Measurements from ENCODE around the gene APOC4. TPM values are rescaled to one million over a fixed set of nuclear protein-coding genes. Genes with fewer than 3 reads are reported as not detected.

The APOC4 gene
- total and polyA plus RNA-seq, 3 donors from 2014 or later = not detected

DNA sequence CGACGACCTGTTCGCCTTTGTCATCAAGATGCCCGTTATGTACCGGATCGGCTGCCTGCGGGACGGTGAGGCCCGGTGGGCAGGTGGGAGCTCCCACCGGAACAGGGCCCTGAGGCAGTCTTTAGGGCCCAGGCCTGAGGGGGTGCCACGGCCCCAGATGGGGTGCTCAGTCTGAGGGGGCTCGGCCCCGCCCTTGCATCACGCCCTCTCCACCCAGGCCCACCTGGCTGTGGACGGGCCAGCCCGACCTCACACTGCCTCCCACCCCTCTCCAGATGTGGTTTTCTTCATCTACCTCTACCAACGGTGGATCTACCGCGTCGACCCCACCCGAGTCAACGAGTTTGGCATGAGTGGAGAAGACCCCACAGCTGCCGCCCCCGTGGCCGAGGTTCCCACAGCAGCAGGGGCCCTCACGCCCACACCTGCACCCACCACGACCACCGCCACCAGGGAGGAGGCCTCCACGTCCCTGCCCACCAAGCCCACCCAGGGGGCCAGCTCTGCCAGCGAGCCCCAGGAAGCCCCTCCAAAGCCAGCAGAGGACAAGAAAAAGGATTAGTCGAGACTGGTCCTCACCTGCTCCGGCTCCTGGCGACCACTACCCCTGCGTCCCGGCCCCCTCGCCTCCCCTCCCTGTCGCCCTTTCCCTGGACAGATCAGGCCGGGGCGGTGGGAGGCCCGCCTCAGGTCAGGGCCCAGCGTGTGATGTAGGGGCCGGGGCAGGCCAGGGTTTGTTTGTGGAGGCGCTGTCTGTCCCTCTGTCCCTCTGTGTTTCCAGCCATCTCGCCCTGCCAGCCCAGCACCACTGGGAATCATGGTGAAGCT lies 50.5 kb downstream of the APOC4 start:
- Histone ChIP-seq H3K36me3 (ENCODE audit: low read depth, missing control alignments) (no peaks in the 10 kb centered on the region), H3K27me3 (no peaks in the 10 kb centered on the region), H3K27ac (no peak overlapping the region), H3K9me3 (no peaks in the 10 kb centered on the region), H3K4me1 (peaks cover 7% of the 10 kb centered on the region), H3K4me3 (no peak overlapping the region)
- no peak for TF ChIP-seq POLR2A (IDR thresholded peaks at IDR 0.05)
- TF ChIP-seq, protein P1, sequence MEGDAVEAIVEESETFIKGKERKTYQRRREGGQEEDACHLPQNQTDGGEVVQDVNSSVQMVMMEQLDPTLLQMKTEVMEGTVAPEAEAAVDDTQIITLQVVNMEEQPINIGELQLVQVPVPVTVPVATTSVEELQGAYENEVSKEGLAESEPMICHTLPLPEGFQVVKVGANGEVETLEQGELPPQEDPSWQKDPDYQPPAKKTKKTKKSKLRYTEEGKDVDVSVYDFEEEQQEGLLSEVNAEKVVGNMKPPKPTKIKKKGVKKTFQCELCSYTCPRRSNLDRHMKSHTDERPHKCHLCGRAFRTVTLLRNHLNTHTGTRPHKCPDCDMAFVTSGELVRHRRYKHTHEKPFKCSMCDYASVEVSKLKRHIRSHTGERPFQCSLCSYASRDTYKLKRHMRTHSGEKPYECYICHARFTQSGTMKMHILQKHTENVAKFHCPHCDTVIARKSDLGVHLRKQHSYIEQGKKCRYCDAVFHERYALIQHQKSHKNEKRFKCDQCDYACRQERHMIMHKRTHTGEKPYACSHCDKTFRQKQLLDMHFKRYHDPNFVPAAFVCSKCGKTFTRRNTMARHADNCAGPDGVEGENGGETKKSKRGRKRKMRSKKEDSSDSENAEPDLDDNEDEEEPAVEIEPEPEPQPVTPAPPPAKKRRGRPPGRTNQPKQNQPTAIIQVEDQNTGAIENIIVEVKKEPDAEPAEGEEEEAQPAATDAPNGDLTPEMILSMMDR (IDR thresholded peaks at IDR 0.05) = no peak
- intact Hi-C loops (cut with DNase I; ENCODE audit: low total_unique reads) = no loop called here
- WGBS, 2 donors = 86 to 91% methylated on average over 37 to 44 of the region's 44 CpGs
- DNase-seq = no peak

DNA sequence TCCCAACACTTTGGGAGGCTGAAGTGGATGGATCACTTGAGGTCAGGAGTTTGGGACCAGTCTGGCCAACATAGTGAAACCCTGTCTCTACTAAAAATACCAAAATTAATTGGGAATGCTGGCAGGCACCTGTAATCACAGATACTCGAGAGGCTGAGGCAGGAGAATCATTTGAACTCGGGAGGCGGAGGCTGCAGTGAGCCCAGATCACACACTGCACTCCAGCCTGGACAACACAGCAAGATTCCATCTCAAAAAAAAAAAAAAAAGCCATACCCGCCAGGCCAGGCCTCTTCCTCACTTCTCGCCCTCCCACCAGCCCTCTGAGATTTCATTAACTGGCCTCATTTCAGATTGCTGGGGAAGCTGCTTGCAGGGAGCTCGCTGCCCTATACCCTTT lies 51.5 kb downstream of the APOC4 start:
- TF ChIP-seq POLR2A (IDR thresholded peaks at IDR 0.05) = no peak
- TF ChIP-seq, protein P1 (IDR thresholded peaks at IDR 0.05) = no peak

DNA sequence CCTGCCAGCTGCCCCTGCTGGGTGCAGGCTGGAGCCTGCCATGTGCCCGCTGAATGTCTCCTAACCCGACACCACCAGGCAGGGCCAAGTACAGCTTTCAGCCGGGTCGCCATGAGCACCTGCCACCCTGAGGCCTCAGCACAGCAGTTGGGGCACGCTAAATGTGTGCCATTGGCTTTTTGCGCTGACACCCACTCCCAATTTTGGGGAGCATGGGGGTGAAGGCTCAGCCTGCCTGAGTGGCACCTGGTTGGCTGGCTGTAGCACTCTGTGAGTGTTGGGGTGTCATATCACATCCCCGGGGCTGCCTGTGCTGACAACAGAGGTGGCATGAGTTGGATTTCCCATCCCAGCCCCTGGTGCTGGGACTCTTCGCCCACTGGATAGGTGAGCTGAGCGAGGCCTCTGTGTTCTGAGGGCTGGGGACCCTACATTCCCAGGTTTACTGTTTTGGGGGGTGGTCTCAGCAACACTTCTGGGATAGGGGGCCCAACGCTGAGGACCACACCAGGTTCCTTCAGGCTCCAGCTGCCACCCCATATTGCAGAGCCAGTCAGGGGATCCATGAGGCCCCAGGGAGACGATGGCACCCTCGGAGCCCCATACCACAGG lies 52.0 kb downstream of the APOC4 start:
- WGBS, 2 donors = 90 to 95% methylated on average over 6 to 11 of the region's 12 CpGs
- Histone ChIP-seq H3K27me3 (no peaks in the 10 kb centered on the region), H3K36me3 (ENCODE audit: low read depth, missing control alignments) (no peaks in the 10 kb centered on the region), H3K4me1 (peaks cover 3% of the 10 kb centered on the region), H3K9me3 (no peaks in the 10 kb centered on the region), H3K27ac (no peak overlapping the region), H3K4me3 (no peak overlapping the region)
- intact Hi-C loops (cut with DNase I; ENCODE audit: low total_unique reads) = no loop called here
- TF ChIP-seq POLR2A (IDR thresholded peaks at IDR 0.05) = no peak
- TF ChIP-seq, protein P1 (IDR thresholded peaks at IDR 0.05) = no peak
- no peak for DNase-seq

More for the DNA sequence above, 51.5 kb downstream of the APOC4 start:
- Histone ChIP-seq H3K4me3 (no peak overlapping the region), H3K9me3 (no peaks in the 10 kb centered on the region), H3K27me3 (no peaks in the 10 kb centered on the region), H3K36me3 (ENCODE audit: low read depth, missing control alignments) (no peaks in the 10 kb centered on the region), H3K27ac (no peak overlapping the region), H3K4me1 (peaks cover 7% of the 10 kb centered on the region)
- no peak for DNase-seq
- intact Hi-C loops (cut with DNase I; ENCODE audit: low total_unique reads) = no loop called here
- 76 to 87% methylated on average over 6 of the region's 6 CpGs for WGBS, 2 donors

Other genes with a start within 250 kb of the APOC4 start
- gene CEACAM16, start 243.1 kb upstream of the APOC4 start, total RNA-seq = under 1 TPM in 1 of 2 donors, not detected in 1; 0.50 TPM
- not detected for gene CEACAM16, start 243.1 kb upstream of the APOC4 start, polyA plus RNA-seq (ENCODE audit: insufficient read depth, low read depth, low replicate concordance)
- 10 to 100 TPM; 31.7 to 38.1 TPM for gene BCL3, start 193.5 kb upstream of the APOC4 start, total RNA-seq
- gene BCL3, start 193.5 kb upstream of the APOC4 start, polyA plus RNA-seq (ENCODE audit: insufficient read depth, low read depth, low replicate concordance) = 15.5 TPM
- gene CBLC, start 164.3 kb upstream of the APOC4 start, total RNA-seq = 1 to 10 TPM; 4.9 to 6.9 TPM
- 1.9 TPM for gene CBLC, start 164.3 kb upstream of the APOC4 start, polyA plus RNA-seq (ENCODE audit: insufficient read depth, low read depth, low replicate concordance)
- 100 to 1,000 TPM in 1 of 2 donors, 10 to 100 TPM in 1; 67.8 to 128 TPM for gene BCAM, start 133.1 kb upstream of the APOC4 start, total RNA-seq
- 113 TPM for gene BCAM, start 133.1 kb upstream of the APOC4 start, polyA plus RNA-seq (ENCODE audit: insufficient read depth, low read depth, low replicate concordance)
- 100 to 1,000 TPM; 268 to 278 TPM for gene NECTIN2, start 95.9 kb upstream of the APOC4 start, total RNA-seq
- 158 TPM for gene NECTIN2, start 95.9 kb upstream of the APOC4 start, polyA plus RNA-seq (ENCODE audit: insufficient read depth, low read depth, low replicate concordance)
- 10 to 100 TPM; 54.7 to 67.3 TPM for gene TOMM40, start 51.0 kb upstream of the APOC4 start, total RNA-seq
- gene TOMM40, start 51.0 kb upstream of the APOC4 start, polyA plus RNA-seq (ENCODE audit: insufficient read depth, low read depth, low replicate concordance) = 43.1 TPM
- 100 to 1,000 TPM; 215 to 494 TPM for gene APOE, start 36.4 kb upstream of the APOC4 start, total RNA-seq
- gene APOE, start 36.4 kb upstream of the APOC4 start, polyA plus RNA-seq (ENCODE audit: insufficient read depth, low read depth, low replicate concordance) = 185 TPM
- 10 to 100 TPM in 1 of 2 donors, 1 to 10 TPM in 1; 9.4 to 43.9 TPM for gene APOC1, start 27.6 kb upstream of the APOC4 start, total RNA-seq
- gene APOC1, start 27.6 kb upstream of the APOC4 start, polyA plus RNA-seq (ENCODE audit: insufficient read depth, low read depth, low replicate concordance) = 42.9 TPM
- 1 to 10 TPM; 1.1 to 1.2 TPM for gene APOC2, start 3.8 kb downstream of the APOC4 start, total RNA-seq
- 2.9 TPM for gene APOC2, start 3.8 kb downstream of the APOC4 start, polyA plus RNA-seq (ENCODE audit: insufficient read depth, low read depth, low replicate concordance)
- gene CLPTM1, start 13.1 kb downstream of the APOC4 start, total RNA-seq = 100 to 1,000 TPM; 198 to 204 TPM
- 179 TPM for gene CLPTM1, start 13.1 kb downstream of the APOC4 start, polyA plus RNA-seq (ENCODE audit: insufficient read depth, low read depth, low replicate concordance)
- gene RELB, start 59.2 kb downstream of the APOC4 start, total RNA-seq = 1 to 10 TPM; 9.1 to 9.7 TPM
- gene RELB, start 59.2 kb downstream of the APOC4 start, polyA plus RNA-seq (ENCODE audit: insufficient read depth, low read depth, low replicate concordance) = 10.1 TPM
- 100 to 1,000 TPM; 113 to 132 TPM for gene CLASRP, start 96.8 kb downstream of the APOC4 start, total RNA-seq
- 76.1 TPM for gene CLASRP, start 96.8 kb downstream of the APOC4 start, polyA plus RNA-seq (ENCODE audit: insufficient read depth, low read depth, low replicate concordance)
- 1 to 10 TPM; 5.8 to 6.7 TPM for gene ZNF296, start 134.2 kb downstream of the APOC4 start, total RNA-seq
- 3.0 TPM for gene ZNF296, start 134.2 kb downstream of the APOC4 start, polyA plus RNA-seq (ENCODE audit: insufficient read depth, low read depth, low replicate concordance)
- gene GEMIN7, start 137.0 kb downstream of the APOC4 start, total RNA-seq = 10 to 100 TPM in 1 of 2 donors, 1 to 10 TPM in 1; 7.6 to 13.5 TPM
- 9.7 TPM for gene GEMIN7, start 137.0 kb downstream of the APOC4 start, polyA plus RNA-seq (ENCODE audit: insufficient read depth, low read depth, low replicate concordance)
- 10 to 100 TPM; 82.5 to 83.0 TPM for gene PPP1R37, start 150.9 kb downstream of the APOC4 start, total RNA-seq
- 28.5 TPM for gene PPP1R37, start 150.9 kb downstream of the APOC4 start, polyA plus RNA-seq (ENCODE audit: insufficient read depth, low read depth, low replicate concordance)
- gene NKPD1, start 218.7 kb downstream of the APOC4 start, total RNA-seq = 1 to 10 TPM; 1.3 to 4.2 TPM
- 1.0 TPM for gene NKPD1, start 218.7 kb downstream of the APOC4 start, polyA plus RNA-seq (ENCODE audit: insufficient read depth, low read depth, low replicate concordance)
- gene TRAPPC6A, start 236.0 kb downstream of the APOC4 start, total RNA-seq = 10 to 100 TPM; 38.7 to 42.8 TPM
- 37.0 TPM for gene TRAPPC6A, start 236.0 kb downstream of the APOC4 start, polyA plus RNA-seq (ENCODE audit: insufficient read depth, low read depth, low replicate concordance)
- 10 to 100 TPM; 38.2 to 43.7 TPM for gene BLOC1S3, start 236.5 kb downstream of the APOC4 start, total RNA-seq
- 14.1 TPM for gene BLOC1S3, start 236.5 kb downstream of the APOC4 start, polyA plus RNA-seq (ENCODE audit: insufficient read depth, low read depth, low replicate concordance)

Measured in testis (tissue), 3 donors.